ENCODE data around the gene CLPTM1L. TPM values are rescaled to one million over a fixed set of nuclear protein-coding genes. Genes with fewer than 3 reads are reported as not detected.

The CLPTM1L gene
- polyA plus RNA-seq, 3 donors = 14.1 to 76.2 (median 35.0) TPM

DNA sequence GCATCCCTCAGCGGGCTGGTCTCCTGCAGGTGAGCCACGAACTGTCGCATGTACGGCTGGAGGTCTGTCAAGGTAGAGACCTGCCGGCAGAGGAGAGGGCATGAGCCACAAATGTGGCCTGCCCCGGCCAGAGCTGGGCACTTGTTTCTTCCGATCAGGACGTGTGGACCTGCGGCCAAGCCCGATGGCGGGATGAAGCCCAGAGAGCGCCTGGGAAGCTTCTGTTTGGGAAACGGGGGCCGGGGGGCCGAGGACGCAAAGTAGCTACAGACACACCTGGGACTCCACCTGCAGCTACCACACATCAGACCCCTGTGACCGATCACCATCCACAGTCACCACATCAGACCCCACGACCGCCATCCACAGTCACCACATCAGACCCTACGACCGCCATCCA lies 72.7 kb downstream of the CLPTM1L start:
- Histone ChIP-seq H3K27me3 (ENCODE audit: control insufficient read depth in 2 of 2, insufficient read depth in 2 of 2, low read length in 2 of 2) (no peaks in the 10 kb centered on the region), H3K79me2 (ENCODE audit: insufficient read depth, low read length) (no peaks in the 10 kb centered on the region), H3K4me1 (ENCODE audit: control insufficient read depth in 1 of 2, insufficient read depth in 2 of 2, low read length in 2 of 2) (no peaks in the 10 kb centered on the region), H3K27ac (ENCODE audit: low read depth in 1 of 2, low read length in 2 of 2) (no peak overlapping the region), H2AFZ (ENCODE audit: insufficient read depth, low read depth, low read length, poor library complexity, severe bottlenecking) (no peak overlapping the region), H4K20me1 (ENCODE audit: insufficient read depth, low read length) (no peaks in the 10 kb centered on the region), H3K4me3 (replicated peaks in 1 of 3; ENCODE audit: low read depth in 2 of 3, low read length in 3 of 3) (no peak overlapping the region), H3K9me3 (replicated peaks in 1 of 2; ENCODE audit: control insufficient read depth in 1 of 2, insufficient read depth in 1 of 2, low read length in 2 of 2) (peaks cover 12 to 39% of the 10 kb centered on the region in 2 donors), H3K4me2 (replicated peaks; ENCODE audit: extremely low read depth, low read length, poor library complexity, severe bottlenecking) (no peak overlapping the region), H3K36me3 (replicated peaks in 1 of 2; ENCODE audit: control insufficient read depth in 1 of 2, insufficient read depth in 2 of 2, low read length in 2 of 2) (no peaks in the 10 kb centered on the region), H3K9ac (ENCODE audit: insufficient read depth, low read length, poor library complexity, severe bottlenecking) (no peak overlapping the region)
- no peak for DNase-seq
- peaks cover 15 to 34% (median 21%) of the 10 kb centered on the region in 7 donors for H3K9me3 Mint-ChIP-seq
- no peaks in the 10 kb centered on the region for H3K36me3 Mint-ChIP-seq
- H3K4me3 Mint-ChIP-seq = no peak overlapping the region
- TF ChIP-seq, protein P1, sequence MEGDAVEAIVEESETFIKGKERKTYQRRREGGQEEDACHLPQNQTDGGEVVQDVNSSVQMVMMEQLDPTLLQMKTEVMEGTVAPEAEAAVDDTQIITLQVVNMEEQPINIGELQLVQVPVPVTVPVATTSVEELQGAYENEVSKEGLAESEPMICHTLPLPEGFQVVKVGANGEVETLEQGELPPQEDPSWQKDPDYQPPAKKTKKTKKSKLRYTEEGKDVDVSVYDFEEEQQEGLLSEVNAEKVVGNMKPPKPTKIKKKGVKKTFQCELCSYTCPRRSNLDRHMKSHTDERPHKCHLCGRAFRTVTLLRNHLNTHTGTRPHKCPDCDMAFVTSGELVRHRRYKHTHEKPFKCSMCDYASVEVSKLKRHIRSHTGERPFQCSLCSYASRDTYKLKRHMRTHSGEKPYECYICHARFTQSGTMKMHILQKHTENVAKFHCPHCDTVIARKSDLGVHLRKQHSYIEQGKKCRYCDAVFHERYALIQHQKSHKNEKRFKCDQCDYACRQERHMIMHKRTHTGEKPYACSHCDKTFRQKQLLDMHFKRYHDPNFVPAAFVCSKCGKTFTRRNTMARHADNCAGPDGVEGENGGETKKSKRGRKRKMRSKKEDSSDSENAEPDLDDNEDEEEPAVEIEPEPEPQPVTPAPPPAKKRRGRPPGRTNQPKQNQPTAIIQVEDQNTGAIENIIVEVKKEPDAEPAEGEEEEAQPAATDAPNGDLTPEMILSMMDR (IDR thresholded peaks at IDR 0.05) = no peak
- H3K27me3 Mint-ChIP-seq (ENCODE audit: low read depth in 3 of 3) = peaks cover 0 to 5% (median 2%) of the 10 kb centered on the region in 3 donors
- 96% methylated on average over 12 of the region's 21 CpGs for WGBS (ENCODE audit: insufficient coverage)
- no peaks in the 10 kb centered on the region for H3K4me1 Mint-ChIP-seq
- H3K27ac Mint-ChIP-seq = no peak overlapping the region
- intact Hi-C loops (cut with micrococcal nuclease) = no loop called here

DNA sequence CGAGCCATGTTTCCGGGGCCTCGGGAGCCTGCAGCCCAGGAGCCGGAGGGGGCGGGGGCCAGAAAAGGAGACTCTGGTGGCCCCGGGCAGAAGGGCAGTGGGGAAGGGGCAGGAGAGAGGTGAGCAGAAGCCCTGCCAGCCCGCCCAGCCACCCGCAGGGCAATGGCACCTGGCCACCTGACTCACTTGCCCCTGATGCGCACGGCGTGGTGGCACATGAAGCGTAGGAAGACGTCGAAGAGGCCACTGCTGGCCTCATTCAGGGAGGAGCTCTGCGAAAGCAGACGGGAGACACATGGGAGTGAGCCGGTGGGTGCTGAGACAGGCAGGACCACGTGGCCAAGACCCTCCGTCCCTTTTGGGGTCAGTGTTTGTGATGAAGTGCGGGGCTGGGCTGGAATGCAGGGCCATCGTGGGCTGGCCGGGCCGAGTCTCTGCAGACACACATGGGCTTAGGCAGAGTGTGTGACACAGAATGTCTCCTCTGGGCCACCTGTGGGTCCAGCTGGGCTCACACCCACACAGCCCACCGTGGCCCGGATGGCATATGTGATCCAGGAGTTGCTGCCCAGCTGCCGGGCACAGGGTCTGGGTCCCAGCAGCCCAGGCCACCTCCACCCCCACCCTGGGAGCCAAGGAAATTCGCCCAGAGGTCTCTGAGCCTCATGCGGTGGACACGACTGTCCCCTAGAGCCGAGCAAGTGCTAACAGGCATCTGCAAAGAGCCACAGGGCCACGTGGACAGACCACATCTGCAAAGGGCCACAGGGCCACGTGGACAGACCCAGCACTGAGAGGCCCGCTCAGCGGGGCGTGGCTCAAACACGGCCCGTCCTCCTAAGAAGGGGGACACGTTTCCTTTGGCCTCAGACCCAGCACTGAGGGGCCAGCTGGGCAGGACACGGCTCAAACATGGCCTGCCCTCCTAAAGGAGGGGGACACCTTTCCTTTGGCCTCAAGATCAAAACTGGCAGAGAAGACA lies 73.7 kb downstream of the CLPTM1L start:
- H3K79me2 ChIP-seq (ENCODE audit: insufficient read depth, low read length) = no peaks in the 10 kb centered on the region
- intact Hi-C loops (cut with micrococcal nuclease) = no loop called here
- Mint-ChIP-seq H3K4me3 (no peak overlapping the region), H3K27me3 (ENCODE audit: low read depth in 3 of 3) (peaks cover 0 to 5% (median 2%) of the 10 kb centered on the region in 3 donors), H3K4me1 (no peaks in the 10 kb centered on the region), H3K27ac (no peak overlapping the region), H3K9me3 (peaks cover 11 to 34% (median 23%) of the 10 kb centered on the region in 7 donors), H3K36me3 (no peaks in the 10 kb centered on the region)
- H3K27me3 ChIP-seq (ENCODE audit: control insufficient read depth in 2 of 2, insufficient read depth in 2 of 2, low read length in 2 of 2) = no peaks in the 10 kb centered on the region
- H4K20me1 ChIP-seq (ENCODE audit: insufficient read depth, low read length) = no peaks in the 10 kb centered on the region
- H3K9ac ChIP-seq (ENCODE audit: insufficient read depth, low read length, poor library complexity, severe bottlenecking) = no peak overlapping the region
- H3K27ac ChIP-seq (ENCODE audit: low read depth in 1 of 2, low read length in 2 of 2) = no peak overlapping the region
- H3K9me3 ChIP-seq (replicated peaks in 1 of 2; ENCODE audit: control insufficient read depth in 1 of 2, insufficient read depth in 1 of 2, low read length in 2 of 2) = peaks cover 12 to 36% of the 10 kb centered on the region in 2 donors
- no peak overlapping the region for H2AFZ ChIP-seq (ENCODE audit: insufficient read depth, low read depth, low read length, poor library complexity, severe bottlenecking)
- no peak for DNase-seq
- H3K4me2 ChIP-seq (replicated peaks; ENCODE audit: extremely low read depth, low read length, poor library complexity, severe bottlenecking) = no peak overlapping the region
- no peak overlapping the region for H3K4me3 ChIP-seq (replicated peaks in 1 of 3; ENCODE audit: low read depth in 2 of 3, low read length in 3 of 3)
- H3K4me1 ChIP-seq (ENCODE audit: control insufficient read depth in 1 of 2, insufficient read depth in 2 of 2, low read length in 2 of 2) = no peaks in the 10 kb centered on the region
- TF ChIP-seq, protein P1 (IDR thresholded peaks at IDR 0.05) = no peak
- 96% methylated on average over 38 of the region's 39 CpGs for WGBS (ENCODE audit: insufficient coverage)
- no peaks in the 10 kb centered on the region for H3K36me3 ChIP-seq (replicated peaks in 1 of 2; ENCODE audit: control insufficient read depth in 1 of 2, insufficient read depth in 2 of 2, low read length in 2 of 2)
